Upper lobe of left lung (tissue), 4 donors: ENCODE results near the gene FTSJ1.
"Not testable (repeated sequence)": the region's sequence is repeated elsewhere in the genome, so short reads cannot be mapped to it uniquely, and the experiment has no call there.

ENCODE experiments used
- EP300 ChIP-seq, 4 donors: sonication (generic); formaldehyde crosslinking; IDR thresholded peaks; one replicate each; pipeline ENCODE4 v1.5.1; 2017; ENCODE audit warnings: antibody characterized with exemption in 4 of 4, control low read depth in 2 of 4
- POLR2A ChIP-seq, 4 donors: fragments of 450-650 bp; IDR thresholded peaks; one replicate each; pipeline ENCODE4 v1.5.1; 2016 to 2017; ENCODE audit warnings: antibody characterized with exemption in 4 of 4, mild to moderate bottlenecking in 2 of 4
- TF ChIP-seq, protein P1 (sequence below), 6 experiments: fragments of 450-650 bp in 4 of 6; fragments of 200-600 bp in 2 of 6; sonication (generic) in 2 of 6; IDR thresholded peaks; one replicate each; pipeline ENCODE4 v1.5.1; 2016 to 2019; ENCODE audit warnings: antibody characterized with exemption in 6 of 6

DNA sequence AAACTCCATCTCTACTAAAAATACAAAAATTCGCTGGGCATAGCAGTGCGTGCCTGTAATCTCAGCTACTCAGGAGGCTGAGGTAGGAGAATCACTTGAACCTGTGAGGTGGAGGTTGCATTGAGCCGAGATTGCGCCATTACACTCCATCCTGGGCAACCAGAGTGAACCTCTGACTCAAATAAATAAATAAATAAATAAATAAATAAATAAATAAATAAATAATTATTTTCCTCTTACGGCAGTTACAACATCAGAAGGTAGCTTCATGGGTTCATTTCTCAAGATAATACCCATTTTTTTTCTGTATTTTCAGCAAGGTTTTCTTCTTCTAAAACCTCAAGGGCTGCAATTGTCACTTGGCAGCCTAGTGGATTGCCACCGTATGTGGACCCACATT, 28.8 kb upstream of the FTSJ1 start:
- TF ChIP-seq, protein P1, sequence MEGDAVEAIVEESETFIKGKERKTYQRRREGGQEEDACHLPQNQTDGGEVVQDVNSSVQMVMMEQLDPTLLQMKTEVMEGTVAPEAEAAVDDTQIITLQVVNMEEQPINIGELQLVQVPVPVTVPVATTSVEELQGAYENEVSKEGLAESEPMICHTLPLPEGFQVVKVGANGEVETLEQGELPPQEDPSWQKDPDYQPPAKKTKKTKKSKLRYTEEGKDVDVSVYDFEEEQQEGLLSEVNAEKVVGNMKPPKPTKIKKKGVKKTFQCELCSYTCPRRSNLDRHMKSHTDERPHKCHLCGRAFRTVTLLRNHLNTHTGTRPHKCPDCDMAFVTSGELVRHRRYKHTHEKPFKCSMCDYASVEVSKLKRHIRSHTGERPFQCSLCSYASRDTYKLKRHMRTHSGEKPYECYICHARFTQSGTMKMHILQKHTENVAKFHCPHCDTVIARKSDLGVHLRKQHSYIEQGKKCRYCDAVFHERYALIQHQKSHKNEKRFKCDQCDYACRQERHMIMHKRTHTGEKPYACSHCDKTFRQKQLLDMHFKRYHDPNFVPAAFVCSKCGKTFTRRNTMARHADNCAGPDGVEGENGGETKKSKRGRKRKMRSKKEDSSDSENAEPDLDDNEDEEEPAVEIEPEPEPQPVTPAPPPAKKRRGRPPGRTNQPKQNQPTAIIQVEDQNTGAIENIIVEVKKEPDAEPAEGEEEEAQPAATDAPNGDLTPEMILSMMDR (IDR thresholded peaks at IDR 0.05), result not testable (repeated sequence)
- TF ChIP-seq POLR2A, EP300 (IDR thresholded peaks at IDR 0.05): not testable (repeated sequence)
